IPS-18c (cell line): Measurements from ENCODE around the gene TMEM151A.
"Not testable (repeated sequence)": the region's sequence is repeated elsewhere in the genome, so short reads cannot be mapped to it uniquely, and the experiment has no call there.

Experiments used
- H3K4me3 ChIP-seq: 2 replicates; pipeline ENCODE4 v1.7.0; 2013; ENCODE audit warnings: low read depth, mild to moderate bottlenecking, low read length, moderate library complexity; ENCODE audit not compliant: insufficient read depth
- H3K9me3 ChIP-seq: one replicate; pipeline ENCODE4 v1.6.1; 2013; ENCODE audit warnings: mild to moderate bottlenecking, low read length, moderate library complexity; ENCODE audit not compliant: control insufficient read depth, insufficient read depth

Gene TMEM151A

GRCh38 chr11:66291706-66292542 is at the start of gene TMEM151A:
TSS of gene TMEM151A (plus strand) at chr11:66291894. CDS start at chr11:66292014, 120 bp downstream.
- peak within 1 kb of the TSS; percentile 63 for H3K4me3 ChIP-seq
- H3K9me3 ChIP-seq, result no peaks in the 10 kb centered on the region

- Histone ChIP-seq H3K4me3 (no peak overlapping the region), H3K9me3 (peaks cover 2% of the 10 kb centered on the region)
Measured at GRCh38 chr11:66242095-66242765, 49.5 kb upstream of the TMEM151A start.

GRCh38 chr11:66243782-66244535 is 47.7 kb upstream of the TMEM151A start:
- no peak overlapping the region for H3K4me3 ChIP-seq

GRCh38 chr11:66247295-66247694 is 44.4 kb upstream of the TMEM151A start:
- H3K4me3 ChIP-seq, result no peak overlapping the region

More at GRCh38 chr11:66243782-66244535, 47.7 kb upstream of the TMEM151A start:
- no peaks in the 10 kb centered on the region for H3K9me3 ChIP-seq

GRCh38 chr11:66247801-66248200 is 43.9 kb upstream of the TMEM151A start:
- no peaks in the 10 kb centered on the region for H3K9me3 ChIP-seq
- no peak overlapping the region for H3K4me3 ChIP-seq

More at GRCh38 chr11:66247295-66247694, 44.4 kb upstream of the TMEM151A start:
- H3K9me3 ChIP-seq, result no peaks in the 10 kb centered on the region

GRCh38 chr11:66248903-66249302 is 42.8 kb upstream of the TMEM151A start:
- no peak overlapping the region for H3K4me3 ChIP-seq
- H3K9me3 ChIP-seq, result no peaks in the 10 kb centered on the region

GRCh38 chr11:66251809-66252208 is 39.9 kb upstream of the TMEM151A start:
- H3K4me3 ChIP-seq, result no peak overlapping the region

GRCh38 chr11:66253081-66253480 is 38.6 kb upstream of the TMEM151A start:
- H3K4me3 ChIP-seq, H3K9me3 ChIP-seq: not testable (repeated sequence)

More at GRCh38 chr11:66251809-66252208, 39.9 kb upstream of the TMEM151A start:
- no peaks in the 10 kb centered on the region for H3K9me3 ChIP-seq

- peaks cover 2% of the 10 kb centered on the region for H3K9me3 ChIP-seq
- peak overlapping the region; percentile 100 for H3K4me3 ChIP-seq
Measured at GRCh38 chr11:66258473-66258893, 33.2 kb upstream of the TMEM151A start.

GRCh38 chr11:66259225-66259624 is 32.5 kb upstream of the TMEM151A start:
- H3K4me3 ChIP-seq, result no peak overlapping the region
- peaks cover 2% of the 10 kb centered on the region for H3K9me3 ChIP-seq

- H3K9me3 ChIP-seq, result peaks cover 2% of the 10 kb centered on the region
Measured at GRCh38 chr11:66259956-66260355, 31.7 kb upstream of the TMEM151A start.

GRCh38 chr11:66261578-66261977 is 30.1 kb upstream of the TMEM151A start:
- no peak overlapping the region for H3K4me3 ChIP-seq

More at GRCh38 chr11:66259956-66260355, 31.7 kb upstream of the TMEM151A start:
- no peak overlapping the region for H3K4me3 ChIP-seq

GRCh38 chr11:66262191-66262590 is 29.5 kb upstream of the TMEM151A start:
- peaks cover 2% of the 10 kb centered on the region for H3K9me3 ChIP-seq
- H3K4me3 ChIP-seq, result no peak overlapping the region

More at GRCh38 chr11:66261578-66261977, 30.1 kb upstream of the TMEM151A start:
- peaks cover 2% of the 10 kb centered on the region for H3K9me3 ChIP-seq

- H3K4me3 ChIP-seq, result no peak overlapping the region
- H3K9me3 ChIP-seq, result peaks cover 2% of the 10 kb centered on the region
Measured at GRCh38 chr11:66262696-66263095, 29.0 kb upstream of the TMEM151A start.

GRCh38 chr11:66263231-66263630 is 28.5 kb upstream of the TMEM151A start:
- H3K4me3 ChIP-seq, result no peak overlapping the region
- H3K9me3 ChIP-seq, result peaks cover 2% of the 10 kb centered on the region

- Histone ChIP-seq H3K9me3 (peaks cover 2% of the 10 kb centered on the region), H3K4me3 (no peak overlapping the region)
Measured at GRCh38 chr11:66263785-66264184, 27.9 kb upstream of the TMEM151A start.

- peaks cover 2% of the 10 kb centered on the region for H3K9me3 ChIP-seq
Measured at GRCh38 chr11:66264383-66264782, 27.3 kb upstream of the TMEM151A start.

More at GRCh38 chr11:66264383-66264782, 27.3 kb upstream of the TMEM151A start:
- no peak overlapping the region for H3K4me3 ChIP-seq
